Activated CD8-positive, alpha-beta memory T cell treated with anti-CD3 and anti-CD28 coated beads, Interleukin-2, amount 10 ng/mL, durations not matched to agents 7 days and 5 days (primary cell): ENCODE results near the gene TP53TG3. TPM values are rescaled to one million over a fixed set of nuclear protein-coding genes. Genes with fewer than 3 reads are reported as not detected.
"Not testable (repeated sequence)": the region's sequence is repeated elsewhere in the genome, so short reads cannot be mapped to it uniquely, and the experiment has no call there.

Experiments used
- ATAC-seq: fragments of 150-1000 bp; cut with Tn5 transposase; one replicate; pipeline ENCODE4 v1.10.0; 2021; ENCODE audit warnings: moderate library complexity
- CTCF ChIA-PET: fragments of 350-600 bp; sonication (Branson Sonifier 250); formaldehyde crosslinking; loops from one replicate; lab custom pipeline; 2021; ENCODE audit warnings: antibody characterized with exemption; lab: Charles Lee
- DNase-seq: peaks from one replicate; pipeline ENCODE4 v3.0.0-alpha.2; 2020
- H3K27ac Mint-ChIP-seq: one replicate; pipeline ENCODE4 v1.8.0; 2021; ENCODE audit warnings: mild to moderate bottlenecking, mixed read lengths
- H3K27me3 Mint-ChIP-seq: one replicate; pipeline ENCODE4 v1.8.0; 2021; ENCODE audit warnings: mixed read lengths
- H3K36me3 Mint-ChIP-seq: one replicate; pipeline ENCODE4 v1.8.0; 2021; ENCODE audit warnings: mild to moderate bottlenecking, mixed read lengths
- H3K4me1 Mint-ChIP-seq: one replicate; pipeline ENCODE4 v1.8.0; 2021; ENCODE audit warnings: mixed read lengths
- H3K4me3 Mint-ChIP-seq: one replicate; pipeline ENCODE4 v1.8.0; 2021; ENCODE audit warnings: mild to moderate bottlenecking, moderate library complexity, mixed read lengths
- H3K9me3 Mint-ChIP-seq: one replicate; pipeline ENCODE4 v1.8.0; 2022; ENCODE audit warnings: low read depth, mixed read lengths
- total RNA-seq, 2 experiments: library from RNA; stranded (reverse); gene quantifications; one replicate each; pipeline ENCODE4 v1.2.3, GENCODE V29; 2021

Gene TP53TG3, protein sequence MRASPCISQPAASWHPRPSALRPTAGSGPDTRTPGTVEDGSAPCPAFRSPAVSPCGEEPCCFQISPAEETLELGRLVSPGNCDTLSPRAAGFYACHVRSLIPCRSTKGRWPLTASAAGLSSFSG
- not detected for total RNA-seq

DNA sequence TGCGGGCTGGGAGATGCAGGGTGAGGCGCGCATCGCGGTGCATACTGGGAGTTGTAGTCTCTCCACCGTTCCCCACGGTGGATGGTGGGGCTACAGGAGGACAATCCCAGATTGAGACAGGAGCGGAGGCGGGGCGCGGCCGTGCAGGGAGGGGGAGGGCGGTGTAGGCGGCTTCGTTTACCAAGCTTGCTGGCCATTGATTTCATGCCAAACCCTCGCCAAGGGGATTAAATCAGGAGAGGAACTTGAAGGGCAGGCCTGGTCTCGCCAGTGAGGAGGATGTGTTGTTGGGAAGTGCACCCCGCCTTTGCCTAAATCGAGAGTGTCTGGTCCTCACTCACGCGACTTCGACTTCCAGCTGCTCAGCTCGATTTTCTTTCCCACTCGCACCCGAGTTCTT lies at the start of gene TP53TG3:
TSS of gene TP53TG3 (minus strand) at position 101 of the 400 bp plus-strand sequence. CDS start at position 33, 68 bp downstream.
- H3K27ac Mint-ChIP-seq = not testable (repeated sequence)

DNA sequence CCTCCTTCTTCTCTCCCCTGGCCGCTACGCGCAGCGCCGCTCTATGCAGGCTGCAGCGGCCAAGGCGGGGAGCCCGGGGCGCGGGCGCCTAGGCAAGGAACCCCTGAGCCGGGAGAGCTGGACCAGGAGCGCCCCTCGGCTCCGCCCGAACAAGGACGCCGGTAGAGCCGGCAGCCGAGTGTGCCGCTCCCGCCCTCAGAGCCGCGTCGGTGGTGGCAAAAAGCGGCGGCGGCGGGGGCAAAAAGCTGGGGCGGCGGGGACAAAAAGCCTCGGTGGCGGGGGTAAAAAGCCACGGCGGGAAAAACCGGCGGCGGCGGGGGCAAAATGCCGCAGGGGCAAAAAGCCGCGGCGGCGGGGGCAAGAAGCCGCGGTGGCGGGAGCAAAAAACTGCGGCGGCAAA lies 25.1 kb downstream of the TP53TG3 start:
- H3K27ac Mint-ChIP-seq, H3K9me3 Mint-ChIP-seq, H3K36me3 Mint-ChIP-seq, CTCF ChIA-PET, ATAC-seq, H3K27me3 Mint-ChIP-seq, DNase-seq, H3K4me1 Mint-ChIP-seq, H3K4me3 Mint-ChIP-seq: not testable (repeated sequence)

More for the DNA sequence above, at the start of gene TP53TG3:
- DNase-seq, ATAC-seq, H3K27me3 Mint-ChIP-seq, CTCF ChIA-PET, H3K4me3 Mint-ChIP-seq, H3K9me3 Mint-ChIP-seq, H3K36me3 Mint-ChIP-seq, H3K4me1 Mint-ChIP-seq: not testable (repeated sequence)

DNA sequence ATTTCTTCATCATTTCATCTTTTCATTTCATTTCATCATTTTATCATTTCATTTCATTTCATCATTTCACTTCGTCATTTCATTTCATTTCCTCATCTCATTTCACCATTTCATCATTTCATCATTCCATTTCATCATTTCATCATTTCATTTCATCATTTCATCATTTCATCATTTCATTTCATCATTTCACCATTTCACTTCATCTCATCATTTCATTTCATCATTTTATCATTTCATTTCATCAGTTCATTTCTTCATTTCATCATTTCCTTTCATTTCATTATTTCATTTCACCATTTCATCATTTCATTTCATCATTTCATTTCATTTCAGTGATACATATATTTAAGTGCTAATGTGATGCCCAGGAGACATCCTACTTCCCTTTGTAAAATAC lies 28.4 kb downstream of the TP53TG3 start:
- H3K4me1 Mint-ChIP-seq, CTCF ChIA-PET, H3K4me3 Mint-ChIP-seq, ATAC-seq, H3K27ac Mint-ChIP-seq, H3K27me3 Mint-ChIP-seq, H3K36me3 Mint-ChIP-seq, DNase-seq: not testable (repeated sequence)
- peaks cover 15% of the 10 kb centered on the region for H3K9me3 Mint-ChIP-seq

DNA sequence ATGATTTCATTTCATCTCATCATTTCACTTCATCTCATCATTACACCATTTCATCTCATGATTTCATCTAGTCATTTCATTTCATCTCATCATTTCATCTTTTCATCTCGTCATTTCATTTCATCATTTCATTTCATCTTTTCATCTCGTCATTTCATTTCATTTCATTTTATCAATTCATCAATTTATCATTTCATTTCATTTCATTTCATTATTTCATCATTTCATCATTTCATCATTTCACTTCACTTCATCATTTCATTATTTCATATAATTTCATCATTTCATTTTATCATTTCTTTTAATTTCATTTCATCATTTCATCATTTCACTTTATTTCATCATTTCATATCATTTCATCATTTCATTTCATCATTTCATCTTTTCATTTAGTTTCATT lies 29.2 kb downstream of the TP53TG3 start:
- H3K36me3 Mint-ChIP-seq, DNase-seq, H3K27ac Mint-ChIP-seq, H3K4me1 Mint-ChIP-seq, ATAC-seq, CTCF ChIA-PET, H3K4me3 Mint-ChIP-seq, H3K27me3 Mint-ChIP-seq: not testable (repeated sequence)
- peaks cover 15% of the 10 kb centered on the region for H3K9me3 Mint-ChIP-seq

DNA sequence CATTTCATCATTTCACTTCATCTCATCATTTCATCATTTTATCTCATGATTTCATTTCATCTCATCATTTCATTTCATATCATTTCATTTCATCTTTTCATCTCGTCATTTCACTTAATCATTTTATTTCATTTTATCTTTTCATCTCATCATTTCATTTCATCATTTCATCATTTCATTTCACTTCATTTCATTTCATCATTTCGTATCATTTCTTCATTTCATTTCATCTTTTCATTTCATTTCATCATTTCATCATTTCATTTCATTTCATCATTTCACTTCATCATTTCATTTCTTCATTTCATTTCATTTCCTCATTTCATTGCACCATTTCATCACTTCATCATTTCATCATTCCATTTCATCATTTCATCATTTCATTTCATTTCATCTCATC lies 29.8 kb downstream of the TP53TG3 start:
- H3K36me3 Mint-ChIP-seq, H3K4me1 Mint-ChIP-seq, ATAC-seq, CTCF ChIA-PET, H3K27me3 Mint-ChIP-seq, H3K4me3 Mint-ChIP-seq, DNase-seq, H3K27ac Mint-ChIP-seq: not testable (repeated sequence)
- H3K9me3 Mint-ChIP-seq = peaks cover 15% of the 10 kb centered on the region

DNA sequence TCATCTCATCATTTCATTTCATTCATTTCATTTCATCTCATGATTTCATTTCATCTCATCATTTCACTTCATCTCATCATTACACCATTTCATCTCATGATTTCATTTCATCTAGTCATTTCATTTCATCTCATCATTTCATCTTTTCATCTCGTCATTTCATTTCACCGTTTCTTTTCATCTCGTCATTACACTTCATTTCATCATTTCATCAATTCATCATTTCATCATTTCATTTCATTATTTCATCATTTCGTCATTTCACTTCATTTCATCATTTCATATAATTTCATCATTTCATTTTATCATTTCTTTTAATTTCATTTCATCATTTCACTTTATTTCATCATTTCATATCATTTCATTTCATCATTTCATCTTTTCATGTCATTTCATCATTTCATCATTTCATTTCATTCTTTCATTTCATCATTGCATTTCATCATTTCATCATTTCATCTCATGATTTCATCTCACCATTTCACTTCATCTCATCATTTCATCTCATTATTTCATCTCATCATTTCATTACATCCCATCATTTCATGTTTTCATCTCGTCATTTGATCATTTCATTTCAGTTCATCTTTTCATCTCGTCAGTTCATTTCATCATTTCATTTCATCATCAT lies 30.6 kb downstream of the TP53TG3 start:
- H3K27me3 Mint-ChIP-seq, ATAC-seq, DNase-seq, H3K36me3 Mint-ChIP-seq, CTCF ChIA-PET, H3K4me1 Mint-ChIP-seq: not testable (repeated sequence)
- peak overlapping the region; percentile 12 for H3K27ac Mint-ChIP-seq
- peak overlapping the region; percentile 2 for H3K4me3 Mint-ChIP-seq
- H3K9me3 Mint-ChIP-seq = peaks cover 15% of the 10 kb centered on the region

DNA sequence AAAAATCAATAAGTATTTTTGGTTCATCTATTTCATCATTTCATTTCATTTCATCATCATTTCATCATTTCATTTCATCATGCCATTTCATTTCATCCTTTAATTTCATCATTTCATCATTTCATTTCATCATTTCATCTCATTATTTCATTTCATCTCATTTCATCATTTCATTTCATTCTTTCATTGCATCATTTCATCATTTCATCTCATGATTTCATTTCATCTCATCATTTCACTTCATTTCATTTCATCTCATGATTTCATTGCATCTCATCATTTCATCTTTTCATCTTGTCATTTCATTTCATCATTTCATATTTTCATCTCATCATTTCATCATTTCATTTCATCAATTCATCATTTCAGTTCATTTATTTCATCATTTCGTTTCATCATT lies 31.2 kb downstream of the TP53TG3 start:
- H3K4me3 Mint-ChIP-seq, H3K36me3 Mint-ChIP-seq, DNase-seq, H3K27ac Mint-ChIP-seq, H3K27me3 Mint-ChIP-seq, CTCF ChIA-PET, H3K4me1 Mint-ChIP-seq, ATAC-seq: not testable (repeated sequence)
- H3K9me3 Mint-ChIP-seq = peaks cover 15% of the 10 kb centered on the region

DNA sequence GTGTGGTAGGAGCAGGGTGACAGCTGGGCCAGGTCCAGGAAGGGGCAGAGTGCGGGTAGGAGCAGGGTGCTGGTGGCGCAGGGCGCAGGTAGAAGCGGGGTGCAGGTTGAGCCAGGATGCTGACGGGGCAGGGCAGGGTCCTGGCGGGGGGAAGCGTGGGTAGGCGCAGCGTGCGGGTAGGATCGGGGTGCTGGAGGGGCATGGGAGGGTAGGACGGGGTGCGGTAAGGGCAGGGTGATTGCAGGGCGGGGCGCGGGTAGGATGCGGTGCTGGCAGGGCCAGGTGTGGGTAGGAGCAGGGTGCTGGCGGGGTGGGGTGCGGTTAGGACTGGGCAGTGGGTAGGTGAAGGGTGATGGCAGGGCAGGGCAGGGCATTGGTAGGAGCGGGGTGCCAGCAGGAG lies 38.4 kb downstream of the TP53TG3 start:
- H3K36me3 Mint-ChIP-seq, CTCF ChIA-PET, H3K27ac Mint-ChIP-seq, ATAC-seq, H3K4me1 Mint-ChIP-seq, H3K4me3 Mint-ChIP-seq, H3K9me3 Mint-ChIP-seq, H3K27me3 Mint-ChIP-seq, DNase-seq: not testable (repeated sequence)

DNA sequence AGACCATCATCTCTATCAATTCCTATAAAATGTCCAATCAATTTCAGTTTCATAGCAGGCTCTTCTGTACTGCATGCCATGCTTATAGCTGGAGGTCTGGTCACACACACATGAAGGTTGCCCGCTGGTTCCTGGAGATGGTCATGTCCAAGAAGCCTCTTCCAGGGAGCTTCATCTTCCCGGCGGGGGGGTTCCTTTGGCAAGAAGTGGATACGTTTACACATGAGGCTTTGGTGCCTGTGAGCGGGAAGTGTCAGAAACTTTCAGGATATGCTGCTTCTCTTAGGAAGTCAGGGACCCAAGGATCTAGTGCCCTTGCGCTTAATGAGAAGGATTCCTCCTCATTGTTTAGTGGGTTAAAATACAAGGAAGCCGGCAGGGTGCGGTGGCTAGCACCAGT lies 43.9 kb downstream of the TP53TG3 start:
- H3K9me3 Mint-ChIP-seq, CTCF ChIA-PET, DNase-seq, ATAC-seq, H3K36me3 Mint-ChIP-seq, H3K4me1 Mint-ChIP-seq, H3K27ac Mint-ChIP-seq, H3K4me3 Mint-ChIP-seq, H3K27me3 Mint-ChIP-seq: not testable (repeated sequence)
